Natural killer cell (primary cell): Measurements from ENCODE around the gene KLHL42. TPM values are rescaled to one million over a fixed set of nuclear protein-coding genes. Genes with fewer than 3 reads are reported as not detected.

Experiments
- ATAC-seq, 3 donors: fragments of 150-1000 bp in 2 of 3; fragments of 200-7000 bp in 1 of 3; cut with Tn5 transposase; 1 replicate in 1 of 3; 2 replicates in 2 of 3; pipeline ENCODE4 v1.10.0; 2021; ENCODE audit warnings: mild to moderate bottlenecking in 2 of 3, moderate library complexity in 2 of 3
- DNase-seq, 2 donors: peaks; one replicate each; pipeline versions ENCODE4 v3.0.0 to v3.0.0-alpha.2; 2013 to 2021; ENCODE audit warnings: mixed read lengths in 1 of 2
- H3K27ac ChIP-seq: one replicate; pipeline ENCODE4 v1.5.1; 2013; ENCODE audit warnings: mild to moderate bottlenecking, low read length
- H3K27me3 ChIP-seq: one replicate; pipeline ENCODE4 v1.6.1; 2013; ENCODE audit warnings: low read length; ENCODE audit not compliant: control insufficient read depth, insufficient read depth
- H3K36me3 ChIP-seq: one replicate; pipeline ENCODE4 v1.6.1; 2013; ENCODE audit warnings: low read length; ENCODE audit not compliant: control insufficient read depth, insufficient read depth
- H3K4me1 ChIP-seq: one replicate; pipeline ENCODE4 v1.6.1; 2013; ENCODE audit warnings: low read length; ENCODE audit not compliant: control insufficient read depth, insufficient read depth
- H3K4me3 ChIP-seq: one replicate; pipeline ENCODE4 v1.5.1; 2013; ENCODE audit warnings: low read length
- H3K9me3 ChIP-seq: one replicate; pipeline ENCODE4 v1.6.1; 2013; ENCODE audit warnings: low read length; ENCODE audit not compliant: control insufficient read depth, insufficient read depth
- H3K27ac Mint-ChIP-seq, 2 donors: one replicate each; pipeline ENCODE4 v1.8.0; 2022; ENCODE audit warnings: mild to moderate bottlenecking in 2 of 2, mixed read lengths in 2 of 2, moderate library complexity in 1 of 2
- H3K27me3 Mint-ChIP-seq, 2 donors: one replicate each; pipeline ENCODE4 v1.8.0; 2022; ENCODE audit warnings: low read depth in 2 of 2, mixed read lengths in 2 of 2
- H3K36me3 Mint-ChIP-seq: one replicate; pipeline ENCODE4 v1.8.0; 2022; ENCODE audit warnings: mixed read lengths
- H3K4me1 Mint-ChIP-seq, 2 donors: one replicate each; pipeline ENCODE4 v1.8.0; 2022; ENCODE audit warnings: mixed read lengths in 2 of 2
- H3K4me3 Mint-ChIP-seq: one replicate; pipeline ENCODE4 v1.8.0; 2022; ENCODE audit warnings: mild to moderate bottlenecking, moderate library complexity, mixed read lengths
- H3K9me3 Mint-ChIP-seq, 2 donors: one replicate each; pipeline ENCODE4 v1.8.0; 2022; ENCODE audit warnings: mixed read lengths in 2 of 2
- CTCF ChIP-seq: fragments of 200-600 bp; IDR thresholded peaks from one replicate; pipeline ENCODE4 v1.8.0; 2022; ENCODE audit warnings: antibody characterized with exemption
- WGBS: methylation state at CpG from one replicate; pipeline ENCODE4 v1.1.7; 2013; ENCODE audit warnings: missing lambda C conversion rate; ENCODE audit not compliant: insufficient coverage; 5-methylcytosine and 5-hydroxymethylcytosine counted together
- intact Hi-C: fragments of 100-400 bp; cut with micrococcal nuclease; formaldehyde crosslinking; loops from one replicate; pipeline ENCODE4 v1.14.2; 2022
- total RNA-seq, 4 donors: library from RNA; stranded (reverse); fragments of 120-200 nt in 1 of 4; gene quantifications; one replicate each; pipeline versions ENCODE4 v1.2.3 to v1.2.4, GENCODE V29; 2013 to 2022

KLHL42 gene
- total RNA-seq, 3 donors from 2014 or later (not counting 1 experiment from before 2014, with no cell fraction given), result 11.3 to 18.8 (median 14.7) TPM

DNA sequence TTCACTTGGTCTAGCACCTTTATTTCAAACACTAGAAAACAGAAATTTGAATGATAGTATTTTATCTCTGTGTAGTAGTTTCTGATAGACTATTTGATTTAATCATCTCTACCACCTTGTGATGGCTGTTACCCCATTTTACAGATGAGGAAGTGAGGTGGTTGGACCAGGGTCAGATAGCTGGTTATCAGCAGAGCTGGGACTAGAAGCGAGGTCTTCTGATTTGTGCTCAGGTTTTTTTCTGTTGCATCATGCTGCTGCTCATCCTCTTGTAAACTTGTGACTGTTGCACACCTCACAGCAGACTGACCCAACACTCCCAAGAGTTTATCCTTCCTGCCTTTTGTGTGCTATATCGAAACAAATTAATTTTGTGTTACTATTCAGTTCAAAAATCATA, 10.1 kb downstream of the KLHL42 start:
- Mint-ChIP-seq H3K4me1 (peaks cover 8 to 21% of the 10 kb centered on the region in 2 donors), H3K27me3 (no peaks in the 10 kb centered on the region), H3K4me3 (no peak overlapping the region), H3K27ac (no peak overlapping the region), H3K9me3 (no peaks in the 10 kb centered on the region), H3K36me3 (peaks cover 10% of the 10 kb centered on the region)
- intact Hi-C loops, result no loop called here
- 96% methylated on average over 1 of the region's 2 CpGs for WGBS
- H3K36me3 ChIP-seq, result peaks cover 23% of the 10 kb centered on the region
- no peak for ATAC-seq
- no peak overlapping the region for H3K4me3 ChIP-seq
- no peaks in the 10 kb centered on the region for H3K27me3 ChIP-seq
- H3K4me1 ChIP-seq, result no peaks in the 10 kb centered on the region
- no peak overlapping the region for H3K27ac ChIP-seq
- no peak for TF ChIP-seq CTCF
- DNase-seq, result no peak
- no peaks in the 10 kb centered on the region for H3K9me3 ChIP-seq

DNA sequence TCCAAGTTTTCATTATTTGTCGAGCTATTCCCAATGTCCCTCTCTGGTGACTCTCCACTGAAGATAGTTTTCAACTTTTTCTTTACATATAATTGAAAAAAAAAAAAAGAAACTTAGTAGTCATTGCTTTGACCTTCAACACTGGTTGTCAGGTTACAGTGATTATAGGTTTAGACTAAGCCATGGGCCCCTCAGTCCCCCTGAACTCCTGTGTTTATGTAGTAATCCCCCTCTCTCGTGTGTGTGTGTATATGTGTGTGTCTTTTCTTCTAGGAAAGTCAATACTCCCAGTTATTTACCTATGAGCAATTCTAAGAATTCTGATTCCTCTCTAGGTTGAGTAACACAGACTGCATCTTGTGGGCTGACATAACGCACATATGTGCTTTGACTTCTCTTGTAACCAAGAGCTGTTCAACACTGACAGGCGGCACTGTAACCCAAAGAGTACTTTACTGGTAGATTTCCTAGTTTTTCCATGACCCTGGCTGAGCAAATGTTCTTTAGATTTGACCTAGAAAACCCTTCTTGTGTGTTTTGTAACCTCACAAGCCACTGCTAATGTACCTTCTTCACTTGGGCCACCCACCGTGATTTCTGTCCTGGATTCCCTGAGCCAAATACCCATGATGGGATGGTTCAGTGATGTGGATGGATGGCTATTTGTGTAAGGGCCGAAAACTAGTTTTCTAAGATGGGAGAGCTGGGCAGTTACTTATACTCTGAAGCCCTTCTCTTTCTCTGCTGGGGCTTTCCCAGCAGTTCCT, 15.0 kb downstream of the KLHL42 start:
- Histone ChIP-seq H3K4me1 (no peaks in the 10 kb centered on the region), H3K27ac (no peak overlapping the region), H3K4me3 (no peak overlapping the region), H3K9me3 (no peaks in the 10 kb centered on the region), H3K27me3 (no peaks in the 10 kb centered on the region), H3K36me3 (peaks cover 31% of the 10 kb centered on the region)
- Mint-ChIP-seq H3K36me3 (peaks cover 21% of the 10 kb centered on the region), H3K27ac (no peak overlapping the region), H3K4me3 (no peak overlapping the region), H3K27me3 (no peaks in the 10 kb centered on the region), H3K4me1 (peaks cover 0 to 5% of the 10 kb centered on the region in 2 donors), H3K9me3 (no peaks in the 10 kb centered on the region)
- DNase-seq (no peak), ATAC-seq (no peak)
- WGBS, result 100% methylated on average over 4 of the region's 6 CpGs
- intact Hi-C loops, result no loop called here
- TF ChIP-seq CTCF, result no peak

DNA sequence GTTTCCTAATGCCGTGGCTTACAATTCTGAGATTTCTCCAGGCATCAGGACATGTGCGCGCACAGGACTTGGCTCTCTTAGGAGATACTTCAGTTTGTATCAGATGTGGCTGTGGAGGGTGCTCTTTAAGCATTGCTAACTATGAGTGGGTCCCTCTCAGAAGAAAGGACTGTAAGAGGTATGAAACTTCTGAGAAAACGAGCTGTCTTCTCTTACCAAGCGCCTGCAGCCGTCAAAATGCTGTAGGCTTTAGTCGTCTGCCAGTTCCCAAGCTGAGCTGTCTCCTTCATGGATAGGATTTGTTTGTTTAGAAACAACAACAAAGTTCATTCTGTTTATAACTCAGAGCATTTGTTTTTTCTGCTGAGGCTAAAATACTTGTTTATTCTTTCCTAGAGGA, 16.1 kb downstream of the KLHL42 start:
- no peak overlapping the region for H3K27ac ChIP-seq
- H3K27me3 ChIP-seq, result no peaks in the 10 kb centered on the region
- no peak for ATAC-seq
- peaks cover 31% of the 10 kb centered on the region for H3K36me3 ChIP-seq
- H3K9me3 ChIP-seq, result no peaks in the 10 kb centered on the region
- WGBS, result 95% methylated on average over 7 of the region's 7 CpGs
- DNase-seq, result no peak
- Mint-ChIP-seq H3K4me3 (no peak overlapping the region), H3K9me3 (no peaks in the 10 kb centered on the region), H3K36me3 (peaks cover 21% of the 10 kb centered on the region), H3K27ac (no peak overlapping the region), H3K27me3 (no peaks in the 10 kb centered on the region), H3K4me1 (peaks cover 5% of the 10 kb centered on the region in 2 donors)
- no peak overlapping the region for H3K4me3 ChIP-seq
- intact Hi-C loops, result no loop called here
- no peak for TF ChIP-seq CTCF
- H3K4me1 ChIP-seq, result no peaks in the 10 kb centered on the region
